K562 (cell line): ENCODE data around the gene CUL1. TPM values are rescaled to one million over a fixed set of nuclear protein-coding genes. Genes with fewer than 3 reads are reported as not detected.
A peak's percentile ranks its signal among the peaks of the same experiment; 100 is the strongest.

ENCODE experiments used
- ATAC-seq: fragments of 200-7000 bp; cut with Tn5 transposase; 3 replicates; pipeline ENCODE4 v1.9.1; 2020; ENCODE audit warnings: moderate library complexity
- BruUV-seq: library from RNA; stranded (reverse); fragments of 400-500 nt; replicated peaks from 2 replicates; lab custom pipeline; 2021; lab: Mats Ljungman, UMichigan
- CTCF ChIA-PET: fragments of 300-600 bp; formaldehyde crosslinking; extraction: SDS; loops from one replicate; lab custom pipeline; 2021; ENCODE audit warnings: low intra/inter-chr PET ratio; lab: Yijun Ruan, JAX
- POLR2A ChIA-PET: fragments of 300-600, 350-650 bp; sonication (Branson Sonifier 250); formaldehyde crosslinking; extraction: SDS; loops from one replicate; lab custom pipeline; 2021; ENCODE audit warnings: antibody characterized with exemption, inconsistent platforms; lab: Yijun Ruan, JAX
- DNase-seq, 4 experiments: peaks; one replicate each; pipeline versions ENCODE4 v3.0.0 to v3.0.0-alpha.2; 2011 to 2018; ENCODE audit warnings: low spot score in 3 of 4, mixed read lengths in 3 of 4; ENCODE audit errors: extremely low read depth in 1 of 4
- FAIRE-seq: peaks from 2 replicates; lab custom pipeline; 2011; peaks lifted over from hg19 to GRCh38; lab: Jason Lieb, UNC
- H2AFZ ChIP-seq: 2 replicates; pipeline ENCODE4 v1.6.0; 2011; ENCODE audit warnings: low read depth, low read length, control low read depth, inconsistent platforms
- H3K27ac ChIP-seq: fragments of 200-600 bp; 3 replicates; pipeline ENCODE4 v1.8.0; 2011; ENCODE audit warnings: low read depth, mild to moderate bottlenecking, control low read depth, inconsistent platforms, low read length, moderate library complexity, mixed read lengths; ENCODE audit errors: extremely low read depth
- H3K27me3 ChIP-seq, 2 experiments: fragments of 300-600 bp in 1 of 2; 2 replicates in 1 of 2; 3 replicates in 1 of 2; pipeline versions ENCODE4 v1.6.0 to v1.8.0; 2011; ENCODE audit warnings: inconsistent platforms in 2 of 2, low read length in 2 of 2, mild to moderate bottlenecking in 1 of 2, mixed read lengths in 1 of 2, moderate library complexity in 1 of 2; ENCODE audit not compliant: control insufficient read depth in 2 of 2, insufficient read depth in 2 of 2
- H3K36me3 ChIP-seq: fragments of 300-600 bp; 3 replicates; pipeline ENCODE4 v1.8.0; 2011; ENCODE audit warnings: mild to moderate bottlenecking, low read length, inconsistent platforms; ENCODE audit not compliant: control insufficient read depth, insufficient read depth
- H3K4me1 ChIP-seq, 2 experiments: fragments of 200-600 bp in 1 of 2; replicated peaks in 1 of 2; 2 replicates in 1 of 2; 3 replicates in 1 of 2; pipeline versions ENCODE4 v1.5.1 to v1.8.0; 2011; ENCODE audit warnings: inconsistent platforms in 2 of 2, low read length in 2 of 2, mild to moderate bottlenecking in 1 of 2, mixed read lengths in 1 of 2, moderate library complexity in 1 of 2; ENCODE audit not compliant: control insufficient read depth in 2 of 2, insufficient read depth in 2 of 2
- H3K4me2 ChIP-seq: 2 replicates; pipeline ENCODE4 v1.6.1; 2011; ENCODE audit warnings: low read length, control low read depth, inconsistent platforms, mixed read lengths; ENCODE audit not compliant: insufficient read depth
- H3K4me3 ChIP-seq: fragments of 200-600 bp; sonication (generic), shearing (Covaris generic); 2 replicates; pipeline ENCODE4 v1.5.1; 2016; ENCODE audit warnings: control low read depth, inconsistent platforms
- H3K79me2 ChIP-seq: fragments of 200-600 bp; 3 replicates; pipeline ENCODE4 v1.8.0; 2011; ENCODE audit warnings: low read length, inconsistent platforms; ENCODE audit not compliant: control insufficient read depth, insufficient read depth
- H3K9ac ChIP-seq, 2 experiments: 2 replicates each; pipeline versions ENCODE4 v1.6.0 to v1.6.1; 2011; ENCODE audit warnings: low read depth in 2 of 2, low read length in 2 of 2, control low read depth in 1 of 2, inconsistent platforms in 1 of 2, mild to moderate bottlenecking in 1 of 2, mixed read lengths in 1 of 2; ENCODE audit not compliant: insufficient read depth in 1 of 2
- H3K9me1 ChIP-seq: one replicate; pipeline ENCODE4 v1.6.0; 2011; ENCODE audit warnings: inconsistent platforms, mild to moderate bottlenecking, low read length, moderate library complexity; ENCODE audit not compliant: control insufficient read depth, insufficient read depth
- H3K9me3 ChIP-seq: replicated peaks from 2 replicates; pipeline ENCODE4 v1.5.1; 2011; ENCODE audit warnings: low read depth, low read length, inconsistent platforms; ENCODE audit not compliant: control insufficient read depth, insufficient read depth
- H4K20me1 ChIP-seq: replicated peaks from 2 replicates; pipeline ENCODE4 v1.6.1; 2011; ENCODE audit warnings: low read length, inconsistent platforms, mixed read lengths; ENCODE audit not compliant: control insufficient read depth, insufficient read depth
- CBFA2T3 ChIP-seq: fragments of 450-650 bp; IDR thresholded peaks from 2 replicates; pipeline ENCODE4 v1.6.1; 2017
- CXXC5 ChIP-seq: fragments of 250-450 bp; sonication (Bioruptor Pico); IDR thresholded peaks from 2 replicates; pipeline ENCODE4 v1.8.0; 2022; ENCODE audit warnings: inconsistent platforms, mild to moderate bottlenecking, moderate library complexity
- KLF10 ChIP-seq: fragments of 250-450 bp; sonication (Bioruptor Pico); IDR thresholded peaks from 2 replicates; pipeline ENCODE4 v1.6.1; 2021; ENCODE audit warnings: matching md5 sums
- MEIS2 ChIP-seq: fragments of 450-650 bp; IDR thresholded peaks from 2 replicates; pipeline ENCODE4 v1.6.1; 2014; ENCODE audit warnings: mild to moderate bottlenecking; ENCODE audit not compliant: partially characterized antibody
- MTA1 ChIP-seq: fragments of 450-650 bp; IDR thresholded peaks from 2 replicates; pipeline ENCODE4 v1.6.1; 2017; ENCODE audit warnings: borderline replicate concordance
- PTTG1 ChIP-seq: fragments of 450-650 bp; IDR thresholded peaks from 2 replicates; pipeline ENCODE4 v1.6.1; 2016; ENCODE audit warnings: low read depth, mild to moderate bottlenecking, missing genetic modification characterization, missing compliant biosample characterization
- SOX6 ChIP-seq: fragments of 450-650 bp; IDR thresholded peaks from 2 replicates; pipeline ENCODE4 v1.6.1; 2014; ENCODE audit warnings: mild to moderate bottlenecking
- ZNF551 ChIP-seq: fragments of 250-450 bp; sonication (Bioruptor Pico); IDR thresholded peaks from 2 replicates; pipeline ENCODE4 v1.5.0; 2021; ENCODE audit warnings: mild to moderate bottlenecking, moderate library complexity
- WGBS: fragments of 100-300 bp; shearing (Covaris generic); methylation state at CpG from one replicate; pipeline ENCODE4 v1.1.6; 2016; ENCODE audit warnings: low coverage, mixed read lengths; ENCODE audit not compliant: insufficient coverage; ENCODE audit errors: missing lambda C conversion rate; 5-methylcytosine and 5-hydroxymethylcytosine counted together
- in situ Hi-C: fragments of 300-500 bp; cut with MboI; formaldehyde crosslinking; loops from 4 replicates; pipeline ENCODE4 v1.15.0; 2018; ENCODE audit warnings: inconsistent platforms, mixed read lengths
- intact Hi-C: fragments of 100-400 bp; cut with micrococcal nuclease; formaldehyde crosslinking; loops from 2 replicates; pipeline ENCODE4 v1.14.2; 2022
- polyA plus RNA-seq, 8 experiments: library from polyadenylated mRNA; depleted of rRNA in 4 of 8; stranded (reverse) in 5 of 8; unstranded in 3 of 8; fragments of >200 nt; fragmentation: Nextera tagmentation in 2 of 8; fragmentation: Illumina TruSeq in 1 of 8; extraction: Ambion mirVana in 2 of 8; extraction: Trizol in 1 of 8; gene quantifications; 2 replicates each; pipeline versions ENCODE4 v1.2.1 to v1.2.3, GENCODE V29; 2011 to 2014; ENCODE audit warnings: inconsistent platforms in 1 of 8, missing spikeins in 1 of 8
- total RNA-seq, 7 experiments: library from RNA; depleted of rRNA in 6 of 7; stranded (reverse); fragments of >200 nt in 6 of 7; fragmentation: Illumina TruSeq in 2 of 7; extraction: Trizol in 2 of 7; gene quantifications; 2 replicates each; pipeline versions ENCODE4 v1.2.1 to v1.2.3, GENCODE V29; 2011 to 2021; ENCODE audit warnings: low replicate concordance in 1 of 7
- TF ChIP-seq, protein P1 (sequence below), 2 experiments: IDR thresholded peaks in 1 of 2; conservative IDR thresholded peaks in 1 of 2; 2 replicates each; pipeline ENCODE4 v1.6.1; 2016; ENCODE audit warnings: low read depth in 2 of 2, mild to moderate bottlenecking in 1 of 2, missing compliant biosample characterization in 1 of 2, missing genetic modification characterization in 1 of 2, moderate library complexity in 1 of 2

CUL1 gene
- total and polyA plus RNA-seq, 9 of the 15 experiments (the other 6 are each of a cell fraction or from before 2014, with no cell fraction given) = 31.5 to 107 (median 96.5) TPM

DNA sequence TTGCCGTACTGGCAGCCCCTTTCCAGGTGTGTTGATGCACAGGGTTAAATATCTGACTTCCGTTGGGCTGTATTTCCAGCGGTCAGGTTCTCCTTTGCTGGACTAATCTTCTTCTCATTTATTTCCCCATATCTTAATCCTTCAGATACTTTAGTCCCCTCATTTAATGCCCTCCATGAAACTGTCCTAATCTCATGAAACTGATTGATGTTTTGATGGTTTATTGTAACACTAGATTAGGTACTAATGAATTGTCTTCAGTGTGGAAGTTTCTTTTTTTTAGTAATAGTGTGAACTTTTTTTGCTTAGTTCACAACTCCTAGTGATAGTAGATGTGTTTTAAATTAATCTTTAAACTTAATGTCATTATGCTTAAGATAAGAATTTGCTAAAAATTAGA lies 6.3 kb downstream of the CUL1 start:
- H3K4me2 ChIP-seq = peak overlapping the region; percentile 19; the same call in 1 of the 2 replicates
- no peaks in the 10 kb centered on the region for H3K9me3 ChIP-seq
- H3K9me1 ChIP-seq = peaks cover 24% of the 10 kb centered on the region
- in situ Hi-C loops = no loop called here
- H2AFZ ChIP-seq = no peak overlapping the region
- no TSS peak for BruUV-seq
- H3K27ac ChIP-seq = no peak overlapping the region
- H3K4me1 ChIP-seq = peaks cover 8 to 66% of the 10 kb centered on the region in 2 experiments
- intact Hi-C loops = loop anchor here (5.0 kb wide), 2 partner anchors 87 to 128 kb away; no protein-coding TSS in a partner anchor
- 0 out of 4 replicates have a peak overlapping the region, but pooled peaks of 1 of the 2 experiments have one; percentile 10 for H3K9ac ChIP-seq
- peaks cover 64% of the 10 kb centered on the region for H4K20me1 ChIP-seq
- POLR2A ChIA-PET = interaction anchor here (1.1 to 7.1 kb wide), 2 partner anchors 16 to 42 kb away, joined by 3 to 44 read pairs; no protein-coding TSS in a partner anchor
- CTCF ChIA-PET = no interaction called here
- no peak for ATAC-seq
- peaks cover 100% of the 10 kb centered on the region for H3K79me2 ChIP-seq
- TF ChIP-seq ZNF551 (CRISPR knock-in tag) = no peak
- TF ChIP-seq CXXC5 (CRISPR knock-in tag) = no peak
- TF ChIP-seq MTA1 = no peak
- TF ChIP-seq MEIS2 = peak; percentile 32
- TF ChIP-seq, protein P1, sequence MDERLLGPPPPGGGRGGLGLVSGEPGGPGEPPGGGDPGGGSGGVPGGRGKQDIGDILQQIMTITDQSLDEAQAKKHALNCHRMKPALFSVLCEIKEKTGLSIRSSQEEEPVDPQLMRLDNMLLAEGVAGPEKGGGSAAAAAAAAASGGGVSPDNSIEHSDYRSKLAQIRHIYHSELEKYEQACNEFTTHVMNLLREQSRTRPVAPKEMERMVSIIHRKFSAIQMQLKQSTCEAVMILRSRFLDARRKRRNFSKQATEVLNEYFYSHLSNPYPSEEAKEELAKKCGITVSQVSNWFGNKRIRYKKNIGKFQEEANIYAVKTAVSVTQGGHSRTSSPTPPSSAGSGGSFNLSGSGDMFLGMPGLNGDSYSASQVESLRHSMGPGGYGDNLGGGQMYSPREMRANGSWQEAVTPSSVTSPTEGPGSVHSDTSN (CRISPR knock-in tag; IDR thresholded peaks at IDR 0.05; ENCODE audit: low read depth) = no peak
- TF ChIP-seq, protein P1 (tag; conservative IDR thresholded peaks at IDR 0.05; ENCODE audit: low read depth) = peak; percentile 41; the same call in 1 of the 2 replicates
- no peak for TF ChIP-seq PTTG1 (tag)
- TF ChIP-seq CBFA2T3 = 0 out of 2 replicates have a peak, but pooled peaks have one; percentile 28
- TF ChIP-seq SOX6 = no peak
- no peak for TF ChIP-seq KLF10 (CRISPR knock-in tag)
- no peak for DNase-seq
- no peaks in the 10 kb centered on the region for H3K27me3 ChIP-seq
- no peak for FAIRE-seq
- 22% methylated on average over 3 of the region's 3 CpGs for WGBS
- H3K36me3 ChIP-seq = no peaks in the 10 kb centered on the region; the same call in 2 of the 3 replicates
- no peak overlapping the region for H3K4me3 ChIP-seq
